ENCODE measurements around the gene PRUNE2.

PRUNE2 gene

DNA sequence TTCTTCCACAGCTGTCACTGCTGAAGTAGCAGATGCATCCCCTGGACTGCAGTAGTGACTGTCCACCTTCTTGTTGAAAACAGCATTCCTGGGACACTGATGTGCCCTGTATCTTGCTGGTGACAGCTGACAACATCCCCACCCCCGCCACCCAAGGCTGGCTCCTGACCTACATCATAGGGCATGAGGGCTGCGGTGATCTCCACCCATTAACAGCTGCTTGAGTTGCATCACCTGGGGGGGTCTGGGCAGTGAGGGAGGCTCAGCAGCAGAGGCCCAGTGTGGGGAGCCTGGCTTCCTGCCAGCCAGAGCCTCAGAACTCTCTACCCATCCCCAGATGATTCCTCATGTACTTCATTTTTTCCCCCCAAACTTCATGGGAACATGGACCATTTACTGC lies 4.1 kb downstream of the PRUNE2 start:
- DNase-seq, result no peak

DNA sequence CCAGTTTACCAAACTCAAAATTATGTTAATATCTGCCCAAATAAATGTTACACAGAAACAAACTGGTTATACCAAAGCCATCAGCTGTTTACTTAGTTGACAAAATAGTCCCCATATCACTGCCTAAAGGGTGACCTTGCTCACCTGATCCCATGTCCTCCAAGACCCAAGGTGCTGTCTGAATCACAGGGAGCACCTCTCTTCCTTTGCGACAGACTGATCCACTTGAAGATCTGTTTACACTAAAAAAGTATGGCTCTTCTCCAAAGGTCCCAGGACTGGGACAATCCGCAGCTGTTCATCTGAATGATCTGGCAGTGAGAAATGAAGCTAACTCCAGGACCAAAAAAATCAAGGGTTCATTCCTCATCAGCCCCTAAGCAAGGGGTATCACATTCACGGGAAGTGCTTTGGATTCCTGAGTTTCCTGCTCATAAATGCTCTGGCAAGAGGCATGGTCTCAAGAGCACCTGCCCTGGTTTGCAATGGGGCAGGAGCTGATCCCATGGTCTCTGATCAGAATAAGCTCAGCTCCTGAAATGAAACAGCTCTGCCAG lies 5.0 kb downstream of the PRUNE2 start:
- DNase-seq, result no peak

DNA sequence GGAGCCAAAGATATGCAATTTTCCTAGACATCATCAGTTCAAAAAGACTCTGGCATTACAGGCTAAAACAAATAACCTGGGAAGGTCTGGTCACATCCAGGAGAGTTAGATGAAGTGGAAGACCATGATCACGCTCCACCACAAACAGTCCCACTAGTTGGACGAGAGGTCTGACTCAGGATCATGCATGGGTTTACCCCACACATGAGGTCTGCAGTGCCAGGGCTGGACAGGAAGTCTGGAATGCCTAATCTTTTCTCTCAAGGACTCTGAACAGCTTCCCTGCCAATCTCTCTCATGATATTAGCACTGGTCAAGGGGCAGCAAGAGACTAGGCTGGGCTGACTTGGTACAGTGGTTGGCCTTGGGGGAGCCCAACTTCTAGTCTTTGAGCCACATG lies 7.1 kb downstream of the PRUNE2 start:
- DNase-seq, result no peak

DNA sequence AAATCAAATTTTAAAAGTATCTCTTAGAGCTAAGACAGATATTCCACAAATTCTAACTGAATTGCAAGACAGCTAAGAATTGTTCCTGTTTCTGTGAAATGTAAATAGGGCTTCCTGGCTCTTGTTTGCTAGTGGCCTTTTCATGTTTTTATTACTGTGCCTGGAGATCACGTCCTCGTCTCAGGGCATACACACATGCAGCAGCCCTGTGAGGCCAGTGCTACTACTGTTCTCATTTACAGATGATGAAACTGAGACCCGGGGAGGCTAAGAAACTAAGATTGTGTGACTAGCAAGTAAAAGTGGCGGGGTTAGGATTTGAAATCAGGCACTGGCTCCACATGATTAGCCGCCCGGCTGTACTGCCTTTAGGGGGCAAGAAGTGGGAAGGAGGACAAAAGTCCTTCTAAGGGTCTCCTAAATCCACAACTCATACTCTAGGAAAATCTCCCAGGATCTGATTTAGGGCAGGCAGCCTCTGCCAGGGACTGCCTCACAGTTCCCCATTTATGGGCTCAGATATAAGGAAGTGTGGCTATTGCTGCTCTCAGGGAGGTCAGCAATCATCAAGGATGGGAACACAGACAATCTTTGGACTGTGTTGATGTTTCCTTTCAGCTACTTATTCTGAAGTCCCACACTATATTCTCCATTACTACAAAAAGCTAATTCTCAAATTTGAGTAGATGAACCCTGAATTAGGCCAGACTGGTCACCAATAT lies 7.9 kb downstream of the PRUNE2 start:
- no peak for DNase-seq

DNA sequence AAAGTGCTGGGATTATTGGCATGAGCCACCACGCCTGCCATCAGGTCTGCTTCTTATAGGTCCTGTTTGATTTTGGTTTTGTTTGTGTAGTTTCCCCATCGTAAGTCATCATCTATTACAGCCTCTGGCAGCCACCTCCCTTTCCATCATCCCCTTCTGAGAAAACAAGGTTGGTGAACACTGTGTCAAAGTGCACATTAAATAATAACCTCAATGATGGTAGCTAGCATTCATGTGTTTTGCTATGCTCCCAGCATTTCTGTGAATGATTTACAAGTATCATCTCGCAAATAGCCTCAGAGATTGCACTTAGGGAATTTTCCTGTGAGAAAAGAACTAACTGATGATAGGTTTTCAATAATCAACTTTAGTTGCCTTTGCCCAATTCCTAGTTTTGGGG lies 9.9 kb downstream of the PRUNE2 start:
- DNase-seq, result no peak

DNA sequence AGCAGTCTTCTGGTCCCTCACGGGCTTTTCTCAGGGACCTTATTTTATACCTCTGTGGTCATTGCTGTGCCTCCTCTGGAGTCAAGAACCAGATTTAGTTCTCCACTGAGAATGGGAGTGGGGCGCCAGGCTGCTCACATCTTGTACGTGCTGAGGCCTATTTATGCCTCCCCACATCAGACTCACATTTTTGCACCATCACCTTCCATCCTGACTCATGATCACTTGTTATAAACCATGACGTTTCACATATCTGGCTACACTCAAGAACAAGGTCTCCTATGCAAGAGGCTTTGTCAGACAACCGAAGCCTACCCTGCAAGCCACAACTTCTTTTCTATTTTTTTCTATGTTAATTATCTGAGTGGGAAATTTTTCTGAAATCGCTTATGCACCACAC lies 10.7 kb downstream of the PRUNE2 start:
- no peak for DNase-seq

DNA sequence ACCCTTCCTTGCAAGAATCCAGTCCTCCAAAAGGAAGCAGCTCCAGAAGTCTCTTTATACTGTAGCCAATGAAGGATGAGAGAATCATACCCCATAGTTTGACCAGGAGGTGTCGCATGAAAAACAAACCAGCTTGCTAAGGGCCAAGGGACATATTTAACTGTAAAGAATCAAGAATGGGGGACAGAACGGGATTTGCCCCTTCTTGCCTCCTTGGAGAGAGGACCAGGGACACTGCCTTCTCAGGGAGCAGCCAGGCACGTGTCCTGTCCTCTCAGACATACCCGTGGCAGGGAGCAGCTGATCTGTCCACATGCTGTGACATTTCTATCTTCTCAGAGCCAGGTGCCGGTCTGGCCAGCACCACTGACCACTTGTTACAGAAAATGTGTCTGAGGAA lies 11.7 kb downstream of the PRUNE2 start:
- DNase-seq, result no peak

DNA sequence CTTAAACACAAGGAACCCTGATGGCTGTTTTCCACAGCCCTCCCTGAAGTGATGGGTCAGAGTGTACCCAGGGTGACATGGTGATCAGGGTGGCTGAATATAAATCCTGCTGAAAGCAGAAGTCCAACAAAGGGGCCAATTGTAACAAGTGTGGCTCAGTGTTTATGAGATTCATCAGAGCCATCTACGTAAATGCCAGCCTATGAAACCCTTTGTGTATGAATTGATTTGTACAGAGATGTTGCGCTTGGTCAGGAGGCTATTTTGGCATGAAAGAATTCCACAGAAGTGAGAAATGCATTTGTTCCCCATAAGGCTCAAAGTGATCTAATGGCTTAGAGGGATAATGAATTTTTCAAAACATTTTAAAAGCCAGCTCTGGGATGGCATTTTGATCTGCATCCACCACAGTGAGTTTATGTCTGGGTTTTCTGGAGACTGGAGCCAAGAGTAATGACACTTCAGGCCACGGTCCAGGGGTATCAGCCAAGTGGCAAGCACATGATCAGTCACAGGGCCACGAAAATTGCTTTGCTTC lies 12.4 kb downstream of the PRUNE2 start:
- DNase-seq, result no peak

DNA sequence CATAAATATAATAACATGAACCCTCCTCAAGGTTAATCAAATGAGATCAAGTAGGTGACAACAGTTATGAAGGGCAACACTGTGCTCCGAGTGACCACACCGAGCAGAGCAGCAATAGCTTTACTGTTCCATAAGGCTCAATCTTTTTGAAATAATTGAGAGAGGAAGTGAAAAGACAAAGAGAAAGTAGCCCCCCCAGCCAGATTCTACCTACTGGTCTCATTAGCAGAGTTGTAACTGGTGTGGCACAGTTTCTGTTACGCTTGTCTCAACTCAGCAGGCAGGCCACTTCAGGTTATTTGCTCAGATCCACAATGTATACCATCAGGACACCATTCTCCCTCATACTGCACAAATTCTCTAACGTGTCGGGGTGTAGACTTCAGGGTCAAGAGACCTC lies 14.0 kb downstream of the PRUNE2 start:
- DNase-seq, result no peak

DNA sequence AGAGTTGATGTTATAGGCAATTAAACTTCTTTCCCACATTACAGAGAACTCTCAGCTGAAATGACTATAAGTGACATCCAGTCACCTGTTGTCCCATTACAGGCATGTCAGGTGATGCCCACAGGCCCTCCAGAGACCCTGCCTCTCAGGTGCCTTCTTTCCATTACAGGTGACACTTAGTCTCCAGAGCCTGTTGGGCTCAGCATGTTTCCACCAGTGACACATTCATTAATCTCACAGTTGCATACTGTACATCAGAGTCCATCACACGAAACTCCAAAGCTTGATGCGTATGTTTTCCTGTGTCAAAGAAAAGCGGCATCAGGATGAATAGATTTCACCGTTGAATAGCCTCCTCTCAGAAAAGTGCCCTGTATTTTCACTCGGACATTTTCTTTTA lies 14.6 kb downstream of the PRUNE2 start:
- DNase-seq, result no peak

DNA sequence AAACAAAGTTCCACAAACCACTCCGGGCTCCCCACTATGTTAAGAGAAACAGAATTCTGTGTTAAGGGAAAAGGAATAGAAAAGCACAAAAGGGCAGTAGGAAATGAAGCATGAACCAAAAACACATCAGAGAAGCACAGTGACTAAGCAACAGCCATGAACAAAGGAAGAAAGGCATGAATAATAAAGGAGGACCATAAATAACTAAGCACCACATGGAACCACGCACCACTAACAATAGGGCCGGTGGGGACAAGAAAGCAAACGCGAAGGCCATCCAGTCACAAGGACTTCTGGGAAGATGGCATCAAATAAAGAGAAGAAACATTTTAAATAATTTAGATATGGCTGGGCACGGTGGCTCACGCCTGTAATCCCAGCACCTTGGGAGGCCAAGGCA lies 18.0 kb downstream of the PRUNE2 start:
- no peak for DNase-seq

DNA sequence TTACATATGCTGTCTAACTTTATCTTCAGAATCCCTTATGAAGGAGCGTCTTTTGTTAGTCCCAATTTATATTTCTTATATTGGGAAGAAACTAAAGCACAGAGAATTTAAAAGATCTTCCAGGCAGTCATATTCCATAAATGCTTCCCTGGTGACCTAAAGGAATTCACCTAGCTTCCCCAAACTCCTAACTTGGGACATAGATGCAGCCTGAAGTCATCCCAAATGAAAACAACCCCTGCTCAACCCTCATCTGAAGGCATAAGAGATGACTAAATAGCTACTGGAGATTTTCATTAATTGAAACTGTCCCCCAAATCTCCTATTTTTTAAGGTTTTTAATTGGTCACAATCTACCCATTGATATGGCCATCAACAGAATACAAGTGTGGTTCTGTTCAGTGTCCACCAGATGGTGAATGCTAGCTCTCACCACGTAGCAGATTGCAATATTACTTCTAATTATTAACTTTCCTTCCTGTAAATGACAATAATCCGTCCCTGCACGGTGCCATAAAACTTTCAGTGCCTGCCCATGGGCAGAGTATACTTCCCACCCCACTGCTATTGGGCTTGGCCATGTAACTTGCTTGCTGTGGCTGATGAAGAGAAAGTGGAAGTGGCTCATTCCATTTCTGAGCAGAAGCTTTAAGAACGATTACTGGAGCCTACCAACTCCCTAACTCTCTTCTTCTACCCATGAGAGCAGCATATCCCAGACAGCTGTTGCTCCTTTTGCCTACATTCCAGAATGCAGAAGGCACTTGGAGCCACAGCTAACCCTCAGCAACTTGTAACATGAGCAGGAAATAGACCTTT lies 18.7 kb downstream of the PRUNE2 start:
- no peak for DNase-seq

DNA sequence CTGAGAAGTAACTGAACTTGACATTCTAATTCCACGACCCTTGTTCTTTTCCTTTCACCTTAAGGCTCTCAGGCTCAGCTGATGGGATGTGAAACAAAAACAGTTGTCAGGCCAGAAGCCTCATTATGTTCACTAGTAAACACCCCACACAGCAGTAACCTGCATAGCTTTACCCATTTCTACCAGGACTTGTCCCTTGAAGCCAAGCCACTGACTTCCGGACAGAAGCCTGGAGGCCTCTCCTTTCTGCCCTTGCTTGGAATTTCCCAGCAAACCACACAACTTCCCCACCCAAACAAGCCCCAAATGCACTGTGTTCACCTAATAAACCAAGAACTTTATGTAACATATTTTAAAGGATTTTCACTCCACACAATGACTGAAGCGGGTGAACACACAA lies 19.6 kb downstream of the PRUNE2 start:
- no peak for DNase-seq

DNA sequence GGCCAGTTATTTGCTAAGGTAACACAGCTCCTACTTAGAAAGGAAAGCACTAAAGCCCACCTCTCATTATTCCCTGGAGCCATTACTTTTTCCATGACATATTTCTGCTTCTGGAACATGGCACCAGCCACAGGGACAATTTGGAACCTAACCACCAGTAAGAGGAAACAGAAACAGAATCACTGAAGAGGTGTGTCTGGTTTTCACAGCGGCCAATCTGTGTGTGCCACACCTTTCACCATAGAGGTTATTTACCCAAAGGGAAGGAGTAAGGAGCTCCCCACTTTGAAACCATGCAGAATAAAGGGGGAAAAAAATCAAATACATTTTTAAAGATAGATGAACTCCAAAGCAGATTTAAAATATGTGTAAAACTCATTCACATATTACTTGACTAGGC lies 21.1 kb downstream of the PRUNE2 start:
- DNase-seq, result no peak

DNA sequence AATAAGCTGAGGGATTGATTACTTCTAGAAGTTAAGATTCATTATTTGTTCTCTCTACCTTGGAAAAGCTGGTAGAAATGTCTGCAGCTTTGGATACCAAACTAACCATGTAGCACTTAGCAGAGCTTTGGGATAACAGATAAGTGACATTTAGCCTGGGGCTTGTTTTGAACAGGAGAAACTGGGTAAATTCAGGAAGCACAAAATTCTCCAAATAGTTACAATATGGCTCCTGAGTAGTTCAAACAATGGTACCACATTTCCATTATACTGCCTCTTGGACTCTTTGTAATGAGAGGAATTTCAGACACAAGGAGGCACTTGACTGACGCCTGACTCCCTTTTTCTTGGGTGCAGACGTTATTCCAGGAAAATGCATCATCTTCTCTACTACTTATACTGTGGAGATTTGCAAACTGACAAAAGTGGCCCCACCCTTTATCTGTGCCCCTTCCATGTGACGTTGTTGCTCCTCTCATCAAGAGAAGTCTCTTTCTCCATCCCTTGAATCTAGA lies 22.5 kb downstream of the PRUNE2 start:
- DNase-seq, result no peak

DNA sequence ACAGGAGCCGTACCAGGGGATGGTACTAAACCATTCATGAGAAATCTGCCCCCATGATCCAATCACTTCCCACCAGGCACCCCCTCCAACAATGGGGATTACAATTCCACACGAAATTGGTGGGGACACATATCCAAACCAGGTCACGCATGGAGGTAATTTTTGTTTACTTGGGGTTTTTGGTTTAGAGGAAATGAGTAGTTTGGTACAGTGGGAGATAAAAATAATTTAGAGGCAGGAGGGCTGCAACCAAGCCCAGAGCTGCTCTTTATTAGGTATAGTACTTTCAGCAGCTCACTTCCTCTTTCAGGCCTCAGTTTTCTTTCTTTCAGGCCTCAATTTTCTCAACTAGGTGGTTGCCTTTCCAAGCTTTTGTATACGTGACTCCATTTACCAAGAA lies 23.2 kb downstream of the PRUNE2 start:
- no peak for DNase-seq

DNA sequence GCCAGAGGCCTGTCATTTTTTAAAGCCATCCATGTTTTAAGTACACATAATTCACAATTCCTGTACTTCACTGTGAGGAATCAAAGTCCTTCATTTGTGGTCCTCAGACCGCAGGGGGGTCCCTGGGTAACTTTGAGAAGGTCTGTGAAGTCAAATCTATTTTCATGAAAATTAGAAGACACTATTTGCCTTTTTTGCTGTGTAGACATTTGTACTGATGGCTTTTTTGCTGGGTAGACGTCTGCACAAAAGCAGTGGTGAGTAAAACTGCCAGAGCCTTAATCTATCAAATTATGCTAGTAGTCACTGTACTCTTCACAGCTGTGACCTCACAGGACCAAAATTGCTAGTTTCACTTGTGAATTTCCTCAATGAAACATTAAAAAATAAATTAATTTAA lies 25.7 kb downstream of the PRUNE2 start:
- DNase-seq, result no peak

DNA sequence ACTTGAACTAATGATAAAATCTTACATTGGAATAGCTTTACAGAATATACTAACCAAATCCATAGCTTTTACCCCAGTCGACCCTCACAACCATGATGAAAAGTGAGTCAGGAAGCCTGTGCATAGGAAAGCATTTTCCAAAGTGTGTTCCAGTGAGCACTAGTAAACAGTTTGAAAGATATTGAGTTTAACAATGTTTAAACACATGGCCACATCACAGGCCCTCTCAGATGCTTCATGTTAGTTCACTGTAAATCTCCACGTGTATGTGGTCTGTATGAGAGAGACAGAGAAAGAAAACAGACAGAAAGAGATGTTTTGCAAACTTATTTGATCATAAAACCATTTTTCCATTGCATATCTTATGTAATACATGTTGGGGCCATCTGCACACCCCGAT lies 27.0 kb downstream of the PRUNE2 start:
- no peak for DNase-seq

DNA sequence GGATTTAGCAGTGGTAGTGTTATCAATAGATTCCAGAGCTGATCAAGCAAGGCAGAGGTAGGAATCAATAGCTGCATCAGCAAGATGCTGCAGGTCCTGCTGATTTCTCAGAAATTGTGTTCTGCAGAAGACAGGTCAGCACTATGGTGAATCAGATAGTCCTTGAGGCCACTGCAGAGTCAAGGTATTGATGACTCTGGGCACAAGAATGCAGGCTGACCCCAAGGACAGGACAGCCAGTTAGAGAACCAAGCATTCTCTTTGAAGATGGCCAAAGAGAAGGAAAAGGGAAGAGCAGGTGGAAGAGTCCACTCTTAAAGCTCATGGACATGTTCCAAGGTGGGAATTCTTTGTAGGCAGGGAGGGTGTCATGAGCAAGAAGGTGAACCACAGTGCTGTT lies 28.0 kb downstream of the PRUNE2 start:
- no peak for DNase-seq

DNA sequence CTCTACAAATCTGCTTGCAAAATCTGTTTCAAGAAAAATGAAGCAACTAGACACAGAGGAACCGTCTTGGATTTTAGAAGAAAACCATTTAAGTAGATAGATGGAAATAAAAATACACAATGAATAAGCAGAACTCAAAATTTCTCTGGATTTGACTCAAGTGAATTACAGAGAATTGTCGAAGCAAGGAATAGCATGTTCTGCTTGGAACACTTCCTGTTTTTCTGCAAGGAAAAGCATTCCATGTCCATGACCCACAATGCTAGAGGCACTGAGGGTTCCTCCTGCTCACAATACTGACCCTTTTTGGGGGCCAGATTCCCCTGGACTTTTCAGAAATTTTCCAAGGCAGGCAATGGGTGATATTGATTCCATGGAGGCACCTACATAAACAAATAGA lies 29.8 kb downstream of the PRUNE2 start:
- DNase-seq, result no peak

DNA sequence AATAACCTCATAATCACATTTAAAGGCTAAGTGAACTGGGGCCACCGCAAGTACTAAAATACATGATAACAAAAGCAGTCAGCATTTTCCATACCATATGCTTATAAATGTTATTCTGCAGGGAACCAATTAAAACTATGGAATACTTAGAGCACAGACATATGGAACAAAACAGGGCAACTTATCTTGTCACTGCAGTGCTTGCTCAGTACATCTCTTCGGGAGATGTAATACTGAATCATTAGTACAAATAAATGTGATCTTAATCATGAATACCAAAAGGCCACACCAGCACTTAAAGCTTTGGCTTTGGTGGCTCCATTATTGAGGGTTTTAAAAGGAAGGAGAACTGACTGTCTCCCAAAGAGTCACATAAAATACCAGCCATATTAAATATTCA lies 32.1 kb downstream of the PRUNE2 start:
- DNase-seq, result no peak

DNA sequence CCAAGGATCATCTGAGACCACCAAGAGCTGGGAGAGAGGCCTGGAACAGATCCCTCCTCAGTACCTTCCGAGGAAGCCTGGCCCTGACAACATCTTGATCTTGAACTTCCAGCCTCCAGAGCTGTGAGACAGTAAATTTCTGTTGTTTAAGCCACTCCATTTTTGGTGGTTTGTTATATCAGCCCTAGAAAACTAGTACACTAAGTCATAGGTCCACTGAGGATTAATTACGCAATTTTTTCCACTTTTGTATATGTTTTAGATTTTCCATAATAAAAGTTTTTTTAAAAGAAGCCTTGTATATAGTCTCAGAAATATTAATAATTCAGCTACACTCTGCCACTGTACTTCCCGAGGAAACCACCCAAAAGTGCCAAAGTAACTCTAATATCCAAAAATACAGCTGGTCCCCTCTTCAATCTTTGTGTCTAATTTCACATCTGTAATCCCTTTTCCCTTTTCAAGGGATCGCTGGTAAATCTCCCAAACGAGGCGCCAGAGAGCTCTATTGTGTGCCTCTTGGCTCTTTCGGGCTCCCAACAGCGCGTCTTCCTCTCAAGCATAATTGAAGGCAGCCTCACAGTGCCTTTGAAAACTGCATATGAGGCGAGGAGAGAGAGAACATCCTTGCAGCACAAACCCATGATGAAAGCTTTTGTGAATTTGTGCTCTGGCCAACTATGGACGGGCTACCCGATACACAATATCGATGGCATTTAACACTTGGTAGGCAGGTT lies 32.7 kb downstream of the PRUNE2 start:
- no peak for DNase-seq

DNA sequence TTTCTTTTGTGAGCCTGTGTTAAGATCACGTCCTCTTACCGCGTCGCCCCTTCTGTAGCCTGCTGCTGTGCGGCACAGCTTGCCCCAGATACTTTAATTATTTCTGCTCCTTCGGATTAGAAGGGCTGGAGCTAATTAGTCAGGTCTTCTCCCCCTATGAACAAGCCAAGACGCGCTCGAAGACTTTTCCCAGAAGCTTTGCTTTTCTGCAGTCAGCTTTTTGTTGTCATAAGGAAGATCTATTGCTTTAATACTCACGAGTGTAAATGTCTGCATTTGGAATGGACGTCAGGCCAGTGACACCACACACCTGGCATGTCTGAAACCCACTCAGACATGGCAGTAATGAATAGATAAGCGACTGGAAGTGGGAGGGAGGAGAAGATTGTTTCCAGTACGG lies 37.0 kb downstream of the PRUNE2 start:
- no peak for DNase-seq
